Measurements from ENCODE around the gene EFCC1.
"Not testable (repeated sequence)": the region's sequence is repeated elsewhere in the genome, so short reads cannot be mapped to it uniquely, and the experiment has no call there.

Gene EFCC1

DNA sequence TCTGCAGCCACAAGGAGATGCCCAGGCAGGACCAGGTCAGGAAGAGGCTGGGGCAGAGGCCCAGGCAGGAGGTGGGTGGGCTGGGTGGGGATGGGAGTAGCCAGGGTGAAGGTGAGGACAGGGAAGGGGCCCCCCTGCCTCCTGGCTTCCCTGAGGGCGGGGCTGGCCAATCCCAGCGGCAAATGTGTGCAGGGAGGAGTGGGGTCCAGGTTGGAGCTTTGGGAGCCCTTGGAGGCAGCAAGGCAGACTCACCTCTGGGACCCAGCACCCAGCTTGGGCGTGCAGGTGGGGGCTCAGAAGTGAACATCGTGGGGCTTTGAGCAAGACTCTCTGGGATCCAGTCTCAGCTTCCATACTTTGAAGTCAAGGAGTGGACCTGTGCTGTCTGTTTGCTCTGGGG is 84.7 kb downstream of the EFCC1 start:
- DNase-seq = no peak

DNA sequence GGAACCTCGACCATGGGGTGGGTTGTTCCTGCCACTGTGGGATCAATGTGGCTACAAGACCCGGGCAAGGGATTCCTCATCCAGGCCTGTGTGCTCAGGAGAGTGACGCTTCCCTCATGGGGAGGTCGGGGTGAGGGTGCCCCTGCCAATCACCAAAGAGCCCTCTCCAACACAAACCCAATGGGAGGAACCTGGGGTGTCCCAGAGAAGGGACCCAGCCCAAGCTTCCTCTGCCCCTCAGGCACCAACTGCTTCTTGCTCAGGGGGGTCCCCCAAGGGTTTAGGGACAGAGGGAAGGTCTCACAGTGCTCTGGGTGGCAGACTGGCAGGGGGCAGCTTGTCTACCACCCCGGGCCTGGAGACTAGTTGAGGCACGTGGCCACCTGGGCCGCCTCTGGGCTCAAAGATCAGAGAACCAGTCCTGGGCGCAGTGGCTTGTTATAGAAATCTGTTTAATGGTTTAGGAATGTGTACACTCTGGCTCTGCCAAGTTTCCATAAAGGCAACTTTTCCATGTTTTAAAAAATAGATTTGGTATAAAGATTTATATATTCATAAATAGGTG is 86.1 kb downstream of the EFCC1 start:
- DNase-seq = no peak

DNA sequence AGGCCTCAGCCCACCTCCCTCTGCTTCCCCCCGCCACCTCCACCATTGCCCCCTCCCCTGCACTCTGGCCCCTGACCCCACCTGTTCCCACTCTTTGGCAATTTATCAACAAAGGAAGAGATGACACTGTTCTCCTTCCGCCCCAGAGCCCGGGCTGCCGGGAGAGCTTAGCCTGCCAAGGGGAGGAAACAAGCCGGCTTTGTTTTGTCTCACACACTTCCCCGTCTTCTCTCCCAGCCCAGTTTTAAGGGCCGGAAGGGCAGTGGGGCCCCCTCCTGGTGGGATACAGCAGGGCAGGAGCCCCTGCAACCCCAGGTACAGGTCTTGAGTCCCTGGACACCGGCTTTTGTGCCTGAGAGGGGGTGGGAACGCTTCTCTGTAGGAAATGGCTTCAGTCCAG is 86.8 kb downstream of the EFCC1 start:
- DNase-seq = peak in 1 of 2 donors; percentile 12

DNA sequence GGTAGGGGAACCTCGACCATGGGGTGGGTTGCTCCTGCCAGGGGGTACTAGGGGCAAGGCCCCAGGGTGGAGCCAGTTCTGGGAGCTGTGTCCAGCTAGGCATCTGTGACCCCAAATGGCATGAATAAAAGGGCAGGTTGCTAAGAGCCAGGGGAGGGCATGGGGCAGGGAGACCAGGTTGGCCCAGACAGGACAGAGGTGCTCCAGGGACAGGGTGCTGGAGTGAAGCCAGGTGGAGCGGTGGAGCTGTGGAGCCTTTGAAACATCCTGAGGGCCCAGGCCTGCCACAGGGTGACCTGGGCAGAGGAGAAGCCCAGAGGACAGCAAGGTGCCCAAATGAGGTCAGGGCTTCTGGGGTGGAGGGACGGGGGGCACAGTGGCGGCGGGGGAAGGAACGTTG is 87.2 kb downstream of the EFCC1 start:
- DNase-seq = not testable (repeated sequence)
